ENCODE data around the gene ZDHHC21. TPM values are rescaled to one million over a fixed set of nuclear protein-coding genes. Genes with fewer than 3 reads are reported as not detected.

Gene ZDHHC21
- total and polyA plus RNA-seq, 9 of the 15 experiments (the other 6 are each of a cell fraction or from before 2014, with no cell fraction given), result 0.10 to 1.9 (median 1.00) TPM

GRCh38 chr9:14654932-14655331, 38.3 kb downstream of the ZDHHC21 start:
- DNase-seq (ENCODE audit: extremely low read depth in 1 of 4, low spot score in 3 of 4), result no peak
- no peak overlapping the region for H2AFZ ChIP-seq (ENCODE audit: low read depth, low read length)
- H4K20me1 ChIP-seq (replicated peaks; ENCODE audit: control insufficient read depth, insufficient read depth, low read length), result no peaks in the 10 kb centered on the region
- no peaks in the 10 kb centered on the region for H3K79me2 ChIP-seq (ENCODE audit: control insufficient read depth, insufficient read depth, low read length)
- intact Hi-C loops (cut with micrococcal nuclease), result no loop called here
- no peak overlapping the region for H3K27ac ChIP-seq (ENCODE audit: extremely low read depth, low read depth, low read length)
- BruUV-seq (replicated peaks), result no TSS peak
- no peaks in the 10 kb centered on the region for H3K36me3 ChIP-seq (ENCODE audit: control insufficient read depth, insufficient read depth, low read length)
- WGBS (ENCODE audit: insufficient coverage, low coverage, missing lambda C conversion rate), result 22% methylated on average over 1 of the region's 1 CpG
- no peak overlapping the region for H3K9ac ChIP-seq (ENCODE audit: insufficient read depth in 1 of 2, low read depth in 2 of 2, low read length in 2 of 2)
- no peaks in the 10 kb centered on the region for H3K9me1 ChIP-seq (ENCODE audit: control insufficient read depth, insufficient read depth, low read length)
- ChIA-PET CTCF (ENCODE audit: low intra/inter-chr PET ratio) (no interaction called here), POLR2A (no interaction called here)
- in situ Hi-C loops (cut with MboI), result loop anchor here (5.0 to 25.0 kb wide), 2 partner anchors 188 to 482 kb away; no protein-coding TSS in a partner anchor
- H3K9me3 ChIP-seq (replicated peaks; ENCODE audit: control insufficient read depth, insufficient read depth, low read depth, low read length), result no peaks in the 10 kb centered on the region; the same call in 1 of the 2 replicates
- no peaks in the 10 kb centered on the region for H3K27me3 ChIP-seq (ENCODE audit: control insufficient read depth in 2 of 2, insufficient read depth in 2 of 2, low read length in 2 of 2)
- FAIRE-seq, result no peak
- ATAC-seq, result no peak
- H3K4me3 ChIP-seq, result no peak overlapping the region
- H3K4me2 ChIP-seq (ENCODE audit: insufficient read depth, low read length), result no peak overlapping the region
- H3K4me1 ChIP-seq (replicated peaks in 1 of 2; ENCODE audit: control insufficient read depth in 2 of 2, insufficient read depth in 2 of 2, low read length in 2 of 2), result no peaks in the 10 kb centered on the region
- TF ChIP-seq ZNF551 (CRISPR knock-in tag; IDR thresholded peaks at IDR 0.05) (no peak), ARID1B (IDR thresholded peaks at IDR 0.05) (0 out of 2 replicates have a peak, but pooled peaks have one; percentile 8), PML (IDR thresholded peaks at IDR 0.05; ENCODE audit: low read length) (no peak), MYBL2 (IDR thresholded peaks at IDR 0.05; ENCODE audit: low read depth) (peak; percentile 16; the same call in 1 of the 2 replicates), MYBL2 (CRISPR knock-in tag; IDR thresholded peaks at IDR 0.05; ENCODE audit: borderline replicate concordance) (no peak), CHAMP1 (IDR thresholded peaks at IDR 0.05) (peak; percentile 69), PCBP1 (IDR thresholded peaks at IDR 0.05; ENCODE audit: low read depth, low read length, poor library complexity, severe bottlenecking) (no peak), NRF1 (conservative IDR thresholded peaks at IDR 0.05 in 1 of 2, IDR thresholded peaks at IDR 0.05 in 1 of 2) (no peak), CBX5 (IDR thresholded peaks at IDR 0.05; ENCODE audit: borderline replicate concordance, low read depth) (peak; percentile 85), ZEB2 (IDR thresholded peaks at IDR 0.05) (peak; percentile 75; the same call in 1 of the 2 replicates), CBX1 (IDR thresholded peaks at IDR 0.05; ENCODE audit: low read depth) (0 out of 2 replicates have a peak, but pooled peaks have one; percentile 36), EHMT2 (IDR thresholded peaks at IDR 0.05) (0 out of 2 replicates have a peak, but pooled peaks have one; percentile 36), XRCC3 (IDR thresholded peaks at IDR 0.05) (peak; percentile 57; the same call in 1 of the 2 replicates), ZNF764 (CRISPR knock-in tag; IDR thresholded peaks at IDR 0.05; ENCODE audit: low read depth) (no peak), TRIM24 (IDR thresholded peaks at IDR 0.05) (peak in 1 of 2 experiments; percentile 79; a peak in 2 of 4 replicates), CC2D1A (IDR thresholded peaks at IDR 0.05) (peak; percentile 30; the same call in 1 of the 2 replicates), TRIM28 (IDR thresholded peaks at IDR 0.05) (peak; percentile 98), CBX3 (IDR thresholded peaks at IDR 0.05; ENCODE audit: borderline replicate concordance in 1 of 2, low read length in 2 of 2) (peak in 1 of 2 experiments; percentile 94; a peak in 2 of 3 replicates), LEF1 (IDR thresholded peaks at IDR 0.05) (0 out of 2 replicates have a peak, but pooled peaks have one; percentile 40), RAD21 (CRISPR knock-in tag; conservative IDR thresholded peaks at IDR 0.05 in 1 of 2, IDR thresholded peaks at IDR 0.05 in 1 of 2) (0 out of 4 replicates have a peak, but pooled peaks of 1 of the 2 experiments have one; percentile 24), ZNF212 (CRISPR knock-in tag; IDR thresholded peaks at IDR 0.05) (no peak), ZNF780A (CRISPR knock-in tag; IDR thresholded peaks at IDR 0.05) (no peak)
- TF ChIP-seq, protein P1, sequence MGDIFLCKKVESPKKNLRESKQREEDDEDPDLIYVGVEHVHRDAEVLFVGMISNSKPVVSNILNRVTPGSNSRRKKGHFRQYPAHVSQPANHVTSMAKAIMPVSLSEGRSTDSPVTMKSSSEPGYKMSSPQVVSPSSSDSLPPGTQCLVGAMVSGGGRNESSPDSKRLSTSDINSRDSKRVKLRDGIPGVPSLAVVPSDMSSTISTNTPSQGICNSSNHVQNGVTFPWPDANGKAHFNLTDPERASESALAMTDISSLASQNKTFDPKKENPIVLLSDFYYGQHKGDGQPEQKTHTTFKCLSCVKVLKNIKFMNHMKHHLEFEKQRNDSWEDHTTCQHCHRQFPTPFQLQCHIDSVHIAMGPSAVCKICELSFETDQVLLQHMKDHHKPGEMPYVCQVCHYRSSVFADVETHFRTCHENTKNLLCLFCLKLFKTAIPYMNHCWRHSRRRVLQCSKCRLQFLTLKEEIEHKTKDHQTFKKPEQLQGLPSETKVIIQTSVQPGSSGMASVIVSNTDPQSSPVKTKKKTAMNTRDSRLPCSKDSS (IDR thresholded peaks at IDR 0.05; ENCODE audit: low read depth, partially characterized antibody), result peak; percentile 72

All from K562 (cell line).